NCI-H345 (cell line): ENCODE results near the gene NRXN3.

ENCODE experiments used
- DNase-seq: peaks from one replicate; lab custom pipeline; 2025; lab: John Stamatoyannopoulos, UW

NRXN3 gene

DNA sequence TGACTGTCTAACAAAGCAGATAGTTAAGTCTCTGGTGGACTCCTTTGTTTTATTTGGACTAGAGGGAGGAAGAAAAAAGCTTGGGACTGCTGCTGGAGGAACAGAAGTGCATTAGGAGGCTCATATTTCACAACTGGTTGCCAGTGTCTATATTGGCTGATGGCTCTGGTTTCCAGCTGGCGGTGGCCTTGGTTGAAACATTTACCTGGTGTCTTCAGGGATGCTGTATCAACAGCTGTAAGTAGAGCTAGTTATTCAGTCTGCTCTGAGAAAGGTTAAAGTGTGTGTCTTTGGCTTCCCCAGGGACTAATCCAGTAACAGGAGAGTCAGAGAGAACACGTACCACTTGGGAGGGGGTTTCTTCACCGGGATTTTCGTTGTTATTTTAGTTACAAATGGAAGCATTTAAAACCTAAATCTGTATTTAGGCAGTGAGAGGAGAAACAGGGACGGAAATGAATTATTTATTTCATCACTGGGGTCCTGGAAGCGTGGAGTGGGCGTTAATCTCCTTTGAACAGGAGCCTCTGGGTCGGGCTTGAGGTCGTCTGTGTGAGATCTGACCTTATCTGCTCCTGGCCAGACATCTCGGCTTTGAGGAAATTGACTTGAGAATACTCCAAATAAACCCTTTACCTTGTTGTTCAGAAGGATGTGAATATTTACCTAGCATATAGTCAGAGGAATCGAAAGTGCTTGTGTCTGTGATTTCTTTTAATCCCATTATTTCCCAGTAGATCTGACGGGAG, 149.9 kb downstream of the NRXN3 start:
- peak; percentile 62 for DNase-seq

DNA sequence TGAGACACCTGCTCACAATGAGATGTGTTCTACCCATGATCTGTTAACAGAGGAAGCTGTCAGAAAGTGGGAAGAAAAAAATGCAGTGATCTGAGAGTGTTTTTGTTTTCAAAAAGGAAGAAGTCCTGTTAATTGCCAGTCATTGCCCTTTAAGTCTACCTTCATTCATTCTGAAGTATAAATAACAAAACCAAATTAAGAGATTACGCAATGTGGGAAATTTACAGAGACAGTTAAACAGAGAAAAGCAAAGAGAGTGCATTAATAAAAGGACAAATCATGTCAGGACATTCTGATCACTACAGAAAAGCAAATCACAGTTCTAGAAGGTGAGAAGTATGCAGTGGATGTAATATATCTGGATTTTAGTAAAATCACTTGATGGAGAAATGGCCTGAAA, 154.2 kb downstream of the NRXN3 start:
- no peak for DNase-seq

DNA sequence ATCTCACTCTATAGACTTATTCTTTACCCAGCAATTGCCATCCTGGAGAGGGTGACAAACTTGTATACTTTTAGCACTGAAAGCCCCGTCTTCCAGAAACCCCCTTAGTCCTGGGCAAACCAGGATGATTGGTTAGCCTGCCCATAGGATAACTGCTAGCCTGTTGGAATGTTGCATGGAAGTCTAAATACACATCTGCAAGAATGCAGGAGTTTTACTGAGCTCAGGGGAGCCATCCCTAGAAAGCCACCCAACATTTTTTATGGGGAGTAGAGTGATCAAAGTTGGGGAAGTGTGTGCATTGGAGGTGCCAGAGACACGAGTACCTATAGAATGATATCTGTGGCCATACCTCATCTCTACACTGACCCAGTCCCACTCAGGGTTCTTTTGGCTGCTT, 155.7 kb downstream of the NRXN3 start:
- DNase-seq: no peak

DNA sequence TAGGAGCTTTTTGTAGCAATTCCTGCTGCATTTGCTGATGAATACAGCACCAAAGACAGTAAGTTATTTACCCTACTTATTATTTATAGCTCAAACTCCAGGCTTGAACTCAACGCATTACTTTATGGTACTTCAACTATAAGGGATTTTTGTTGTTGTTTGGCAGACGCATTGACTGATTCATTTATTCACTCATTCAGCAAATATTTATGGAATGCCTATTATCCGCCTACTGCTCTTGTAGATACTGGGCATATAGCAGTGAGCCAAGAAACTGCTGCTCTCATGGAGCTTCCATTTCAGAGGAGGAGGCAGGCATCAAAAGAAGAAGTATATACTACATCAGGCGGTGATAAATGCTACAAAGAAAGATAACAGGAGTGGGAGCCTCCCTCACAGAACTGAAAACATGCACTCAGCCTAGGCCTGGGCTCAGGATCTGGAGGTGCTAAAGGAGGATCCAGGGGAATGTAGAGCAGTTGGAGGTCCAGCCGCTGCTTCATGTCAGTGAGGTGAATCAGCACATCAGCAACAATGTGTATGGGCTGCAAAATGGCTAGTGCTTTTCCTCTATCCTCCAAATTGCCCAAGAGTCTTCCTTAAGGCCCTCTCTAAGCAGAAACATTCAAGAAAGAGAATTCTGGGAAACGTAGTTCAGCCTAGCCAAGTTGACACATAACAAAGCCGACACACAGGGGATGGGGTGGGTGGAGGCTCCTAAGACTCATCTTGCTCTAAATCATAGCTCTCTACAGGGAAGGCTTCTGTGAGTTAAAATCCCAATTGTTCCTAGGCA, 157.5 kb downstream of the NRXN3 start:
- DNase-seq: no peak

DNA sequence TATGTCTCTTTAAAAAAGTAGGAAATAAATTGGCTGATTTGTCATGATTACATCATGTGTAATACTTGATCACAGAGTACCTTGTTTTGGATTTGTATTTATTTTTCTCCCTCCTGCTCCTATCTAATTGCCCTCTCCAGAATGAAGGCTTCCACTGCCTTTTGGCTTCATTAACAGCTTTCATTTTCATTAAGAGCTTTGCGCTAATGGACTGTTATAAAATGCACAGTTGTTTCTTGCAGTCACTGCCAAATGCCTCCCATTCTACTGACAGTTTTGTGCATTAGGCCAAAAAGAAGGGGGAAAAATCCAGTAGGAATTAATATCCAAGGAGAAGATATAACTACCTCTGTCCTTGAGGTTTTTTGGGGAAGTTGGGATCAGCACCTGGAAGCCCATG, 159.2 kb downstream of the NRXN3 start:
- no peak for DNase-seq

DNA sequence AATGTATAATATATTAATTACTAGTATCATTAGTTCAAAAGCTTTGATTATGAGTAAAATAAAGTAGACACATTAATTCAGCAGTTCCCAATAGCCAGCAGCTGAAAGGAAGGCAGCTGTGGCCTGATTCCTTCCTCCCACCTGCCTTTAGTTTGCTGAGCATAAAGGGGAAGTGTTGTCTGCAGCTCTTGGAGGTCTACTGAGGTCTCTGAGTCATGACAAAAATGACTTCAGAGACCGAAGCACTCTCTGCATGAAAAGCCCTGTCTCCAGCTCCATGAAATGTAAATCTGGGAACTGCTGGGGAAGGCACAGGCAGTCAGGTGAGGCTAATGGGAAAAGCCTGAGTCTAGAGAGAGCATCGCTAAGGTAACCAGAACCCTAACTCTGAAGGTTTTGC, 165.4 kb downstream of the NRXN3 start:
- no peak for DNase-seq

DNA sequence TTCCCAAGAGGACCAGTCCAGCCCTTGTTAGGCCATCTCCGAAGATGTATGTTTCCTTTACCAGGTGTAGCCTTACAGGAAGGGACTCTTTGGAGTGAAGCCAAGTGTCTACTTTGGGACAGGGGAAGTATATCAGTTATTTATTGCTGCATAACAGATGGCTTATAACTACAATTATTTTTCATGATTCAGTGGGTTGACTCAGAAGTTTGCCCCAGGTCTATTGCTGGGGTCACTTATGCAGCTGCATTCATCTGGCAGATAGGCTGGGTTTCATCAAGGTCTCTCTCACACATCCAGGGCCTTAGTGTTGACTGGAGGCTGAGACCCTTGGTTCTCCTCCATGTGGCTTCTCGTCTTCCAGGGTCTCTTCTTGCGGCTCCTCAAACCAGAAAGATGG, 170.1 kb downstream of the NRXN3 start:
- no peak for DNase-seq

DNA sequence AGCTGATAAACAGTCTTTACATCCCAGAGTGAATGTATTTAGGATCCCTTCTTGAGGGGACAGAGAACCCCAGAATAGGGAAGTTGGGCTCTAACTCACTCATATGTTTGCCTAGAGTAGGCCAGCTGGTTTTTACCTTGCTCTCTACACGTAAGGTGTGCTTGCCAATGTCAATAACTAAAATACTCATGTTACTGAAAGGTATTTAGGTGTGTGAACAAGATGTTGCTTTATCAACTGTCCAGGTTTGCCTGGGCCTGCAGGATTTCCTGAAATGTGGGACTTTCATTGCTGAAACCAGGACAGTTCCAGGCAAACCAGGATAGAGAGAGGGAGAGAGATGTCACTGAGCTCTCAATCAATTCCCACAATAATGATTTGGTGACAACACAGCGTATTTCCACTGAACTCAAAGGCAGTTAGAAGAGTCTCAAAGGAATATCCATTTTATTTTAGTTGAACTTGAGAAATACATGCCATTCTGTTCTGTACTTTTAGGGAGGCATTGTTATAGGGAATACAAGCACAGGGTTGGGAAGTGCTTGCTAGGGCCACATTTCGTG, 171.7 kb downstream of the NRXN3 start:
- DNase-seq: peak; percentile 68

DNA sequence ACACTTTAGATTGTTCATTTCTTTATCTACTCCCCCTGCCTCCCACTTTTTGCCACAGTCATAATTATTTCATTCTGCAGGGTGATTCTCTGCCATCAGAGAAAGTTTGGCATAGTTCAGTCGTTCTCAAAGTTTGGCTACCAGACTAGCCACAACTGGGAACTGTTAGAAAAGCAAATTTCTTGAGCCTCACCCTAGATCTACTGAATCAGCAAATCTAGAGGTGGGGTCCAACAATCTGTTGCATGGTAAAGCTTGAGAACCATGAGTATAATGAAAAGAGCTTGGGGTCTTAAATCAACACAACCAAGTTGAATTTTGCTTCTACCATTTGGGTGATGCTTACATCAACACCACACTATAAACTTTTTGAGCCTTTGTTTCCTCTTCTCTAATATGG, 172.7 kb downstream of the NRXN3 start:
- DNase-seq: no peak

DNA sequence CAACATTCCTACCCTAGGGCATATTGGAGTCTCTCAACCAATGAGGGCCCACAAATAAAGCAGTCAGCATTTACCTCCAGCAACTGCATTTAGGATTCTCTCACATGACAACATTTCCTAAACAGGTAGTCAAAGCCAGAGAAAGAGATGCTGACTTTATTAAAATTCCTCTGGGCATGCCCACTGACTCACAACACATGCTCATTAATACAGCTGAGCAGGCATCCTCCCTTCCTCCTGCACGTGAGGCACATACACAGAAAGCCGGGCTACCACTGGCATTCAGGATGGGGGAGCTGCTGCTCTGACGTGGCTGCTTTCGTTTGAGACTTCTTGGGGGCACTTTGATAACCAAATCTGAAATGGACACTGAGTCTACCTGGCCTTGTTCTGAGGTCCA, 174.1 kb downstream of the NRXN3 start:
- no peak for DNase-seq

DNA sequence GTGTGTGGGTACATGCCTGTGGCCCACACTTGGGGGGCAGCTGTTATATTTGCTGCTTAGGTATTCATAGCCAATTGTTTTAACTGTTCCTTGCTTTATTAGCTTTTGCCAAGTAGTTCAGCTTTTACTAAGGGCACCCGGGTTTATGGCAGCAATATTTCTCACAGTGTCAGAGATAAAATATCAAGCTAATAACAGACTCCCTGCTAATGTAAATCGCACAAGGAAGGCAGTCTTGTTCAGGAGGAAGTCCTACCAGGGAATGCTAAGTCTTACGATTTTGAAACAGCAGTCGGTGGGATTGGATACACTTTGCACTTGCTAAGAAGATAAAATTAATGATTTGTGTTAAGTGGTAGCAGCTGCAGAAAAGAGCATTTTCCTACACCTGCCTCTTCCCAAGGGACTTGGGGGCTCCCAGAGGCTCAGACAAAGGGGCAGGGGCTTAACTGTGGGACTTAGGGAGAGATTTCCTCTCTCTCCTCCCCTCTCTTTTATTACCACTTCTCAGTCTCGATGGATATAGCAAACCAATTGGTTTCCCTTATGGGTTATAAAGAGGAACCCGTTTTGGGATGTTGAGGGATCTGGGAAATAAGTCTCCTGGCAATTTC, 175.1 kb downstream of the NRXN3 start:
- DNase-seq: peak; percentile 60

DNA sequence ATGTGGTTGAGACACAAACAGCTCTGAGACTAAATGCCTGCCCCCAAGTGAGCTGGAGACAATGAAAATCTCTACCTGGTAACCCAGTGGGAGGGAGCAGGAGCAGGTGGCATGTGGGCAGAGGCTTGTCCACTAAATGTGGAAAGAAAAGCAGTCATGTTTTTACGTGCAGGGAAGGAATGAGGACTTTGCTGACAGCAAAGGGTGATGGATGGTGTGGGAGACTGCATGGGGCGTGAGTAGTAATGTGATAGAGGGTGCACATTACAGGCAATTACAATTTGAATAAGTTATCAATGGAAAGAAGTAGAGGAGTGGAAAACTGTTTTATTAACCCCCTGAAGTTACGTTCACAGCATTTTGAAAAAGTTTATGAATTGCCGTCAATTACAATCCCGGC, 176.6 kb downstream of the NRXN3 start:
- DNase-seq: peak; percentile 87

DNA sequence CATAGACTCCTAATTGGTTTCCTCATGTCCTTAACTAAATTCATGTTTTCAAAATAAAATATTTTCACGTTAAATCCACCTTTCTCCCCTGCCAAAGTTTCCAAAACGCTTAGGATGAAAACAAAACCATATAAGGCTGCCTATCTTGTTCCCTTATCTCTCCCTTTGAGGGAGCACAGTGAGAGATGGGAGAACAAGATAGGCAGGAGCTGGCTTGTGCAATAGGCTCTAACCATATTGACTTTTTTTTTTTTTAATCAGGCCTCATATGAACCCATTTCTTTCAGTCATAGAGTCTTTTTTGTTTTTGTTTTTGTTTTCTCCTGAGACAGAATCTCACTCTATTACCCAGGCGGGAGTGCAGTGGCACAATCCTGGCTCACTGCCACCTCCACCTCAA, 184.9 kb downstream of the NRXN3 start:
- no peak for DNase-seq

DNA sequence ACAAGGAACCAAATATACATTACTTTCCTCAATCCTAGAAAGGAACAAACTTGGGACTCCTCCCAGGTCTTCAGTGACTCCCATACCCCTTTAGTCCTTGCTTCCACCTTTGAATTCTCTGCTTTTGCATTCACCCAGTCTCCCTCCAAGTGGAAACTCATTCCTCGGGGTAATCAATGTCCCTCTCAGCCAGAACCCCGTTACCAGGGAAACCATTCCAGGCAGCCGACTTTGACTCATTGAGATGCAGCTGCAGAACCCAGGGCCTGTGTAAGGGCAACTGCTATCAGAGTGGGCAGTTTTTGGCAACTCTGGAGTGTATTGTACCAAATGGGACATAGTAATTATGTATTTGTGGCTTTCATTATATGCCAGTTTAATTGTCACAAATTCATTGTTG, 186.2 kb downstream of the NRXN3 start:
- no peak for DNase-seq

DNA sequence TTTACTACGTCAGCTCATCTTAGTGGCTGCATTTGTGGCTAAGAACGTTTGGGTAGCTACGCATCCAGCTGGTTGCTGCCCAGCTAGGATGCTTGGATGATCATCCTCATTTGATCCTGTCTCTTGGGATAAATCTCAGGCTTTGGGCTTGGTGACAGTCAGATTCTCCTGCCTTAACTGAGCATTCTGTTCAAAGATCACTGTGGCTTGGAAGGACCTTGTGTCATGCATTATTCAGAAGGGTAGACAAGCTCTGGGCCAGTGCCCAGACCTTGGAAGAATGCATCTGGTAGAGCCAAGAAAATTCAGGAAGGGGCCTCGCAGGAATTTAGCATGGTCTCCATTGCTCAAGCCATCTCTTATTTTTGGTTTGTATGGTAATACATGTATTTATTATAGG, 188.4 kb downstream of the NRXN3 start:
- DNase-seq: no peak

DNA sequence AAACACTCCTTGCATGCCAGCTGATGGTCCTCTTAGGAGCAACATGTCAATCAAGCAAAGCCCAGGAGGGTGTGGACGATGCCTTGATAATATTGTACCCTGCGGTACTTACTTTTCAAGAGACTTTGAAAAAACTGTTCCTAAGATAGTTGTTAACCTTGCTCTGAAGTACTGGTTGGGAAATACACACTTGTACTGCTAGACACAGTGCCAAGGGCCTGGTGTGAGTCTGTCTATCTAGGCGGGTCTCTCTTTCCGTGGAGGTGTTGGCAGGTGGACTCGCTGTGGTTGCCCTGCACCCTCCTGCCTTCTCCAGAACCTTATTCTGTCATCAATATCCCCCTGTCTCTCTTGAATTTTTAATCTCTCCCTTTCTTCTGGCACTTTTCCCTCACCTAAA, 189.4 kb downstream of the NRXN3 start:
- no peak for DNase-seq

DNA sequence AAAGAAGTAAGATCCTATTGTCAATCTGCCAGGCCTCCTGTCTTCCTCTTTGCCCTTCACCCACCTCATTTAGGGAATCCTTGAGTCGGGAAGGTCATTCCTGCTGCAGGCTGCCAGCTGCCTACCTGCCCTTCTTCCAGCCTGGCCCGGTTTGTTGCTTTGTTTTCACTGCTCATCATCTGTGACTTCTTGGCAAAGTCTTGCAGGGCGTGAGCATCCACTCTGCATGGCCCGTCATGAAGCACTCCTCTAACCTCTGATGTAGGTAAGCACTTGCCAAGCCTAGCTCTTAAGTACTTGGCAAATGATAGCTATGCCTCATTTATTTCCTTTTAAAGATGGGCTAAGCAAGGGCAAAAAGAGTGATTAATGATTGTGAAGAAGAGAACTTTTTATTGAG, 192.8 kb downstream of the NRXN3 start:
- DNase-seq: peak; percentile 56

DNA sequence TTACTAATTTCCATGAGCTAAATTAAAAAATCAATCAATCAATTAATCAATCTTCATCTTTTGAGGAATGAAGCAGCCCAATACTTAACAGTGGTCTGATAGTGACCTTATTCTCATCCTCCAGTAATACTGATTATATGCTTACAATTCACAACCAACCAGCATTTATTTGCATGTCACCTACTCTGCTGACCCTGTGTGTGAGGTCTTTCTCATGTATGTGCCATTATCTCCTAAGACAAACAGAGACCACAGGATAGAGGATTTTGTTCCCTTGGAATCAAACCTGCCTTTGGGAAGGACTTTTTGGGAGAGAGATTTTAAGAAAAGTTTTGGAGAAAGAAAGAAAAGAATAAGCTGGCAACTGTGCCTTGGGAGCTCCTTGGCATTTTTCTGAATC, 197.2 kb downstream of the NRXN3 start:
- DNase-seq: no peak

DNA sequence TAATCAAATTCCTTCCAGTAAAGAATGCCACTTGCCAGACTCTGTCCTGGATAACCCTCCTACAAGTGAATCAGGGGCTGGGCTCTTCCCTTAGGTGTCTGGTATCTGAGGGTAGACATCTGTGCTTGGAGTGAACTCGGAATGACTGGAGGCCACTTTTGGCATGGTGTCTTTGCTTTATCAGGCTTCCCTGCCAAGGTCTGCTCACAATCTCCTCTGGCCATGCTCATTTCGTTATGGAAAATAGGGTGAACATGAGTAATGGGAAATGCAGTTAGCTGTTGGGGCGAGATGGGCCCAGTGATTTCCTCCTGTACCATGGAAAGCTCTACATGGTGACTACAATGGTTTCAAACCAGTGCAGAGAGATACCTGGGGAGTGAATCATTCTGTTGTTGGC, 212.9 kb downstream of the NRXN3 start:
- no peak for DNase-seq

DNA sequence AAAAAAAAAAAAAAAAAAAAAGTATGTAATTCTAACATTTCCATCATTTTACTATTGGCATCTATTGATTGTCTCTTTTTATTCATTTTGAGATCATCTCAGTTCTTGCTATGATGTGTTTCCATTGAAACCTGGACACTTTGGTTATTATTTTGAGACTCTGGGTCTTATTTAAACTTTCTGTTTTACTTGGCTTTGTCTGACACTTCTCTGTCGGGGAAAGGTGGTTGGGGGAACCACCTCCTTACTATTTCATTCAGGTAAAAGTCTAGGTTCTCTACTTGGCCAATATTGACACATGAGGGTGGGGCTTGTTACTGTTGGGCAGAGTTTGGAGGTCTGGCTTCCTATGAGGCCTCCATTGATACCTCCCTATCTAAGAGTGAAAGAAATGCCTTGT, 228.0 kb downstream of the NRXN3 start:
- DNase-seq: no peak

DNA sequence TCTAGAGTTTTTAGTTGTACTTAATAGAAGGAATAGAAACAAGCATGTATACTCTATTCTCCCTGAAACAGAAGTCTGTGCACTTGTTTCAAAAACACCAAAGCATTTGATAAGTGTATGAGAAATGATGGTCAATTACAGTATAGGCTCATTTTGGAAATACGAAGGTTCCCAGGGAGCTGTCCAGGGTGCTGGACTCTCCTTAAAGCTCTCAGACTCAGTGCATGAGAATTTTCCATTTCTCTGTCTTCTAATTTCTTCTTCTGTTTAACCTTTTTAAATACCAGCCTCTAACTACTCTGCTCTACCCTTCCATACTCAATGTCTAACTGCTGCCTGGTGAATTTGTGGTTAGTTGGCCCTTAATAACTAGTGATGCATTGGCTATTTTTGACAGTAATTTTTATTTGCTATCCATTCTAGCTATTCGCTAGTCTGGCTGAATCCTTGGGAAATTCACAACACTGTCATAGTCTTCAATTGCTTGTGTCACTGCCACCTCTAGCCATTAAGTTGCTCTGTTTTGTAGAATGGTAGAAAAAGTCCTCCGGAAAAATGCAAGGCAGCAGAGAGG, 229.2 kb downstream of the NRXN3 start:
- no peak for DNase-seq

DNA sequence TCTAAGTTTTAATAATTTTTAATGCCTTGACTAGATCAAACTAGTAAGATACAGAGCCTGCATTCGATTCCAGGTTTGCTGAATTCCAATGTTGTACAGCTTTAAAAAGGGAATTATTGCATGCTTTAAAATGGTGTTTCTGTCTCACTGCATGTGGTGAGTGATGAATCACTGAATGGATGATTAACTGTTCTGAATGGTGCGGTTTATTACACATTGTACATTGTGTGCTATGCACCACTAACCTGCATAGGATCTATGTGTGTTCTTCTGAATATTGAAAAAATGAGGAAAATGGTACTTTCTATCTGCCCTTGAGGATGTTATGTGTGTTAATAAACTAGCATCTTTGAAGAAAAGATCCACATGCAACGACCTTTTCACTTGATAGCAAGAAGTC, 231.7 kb downstream of the NRXN3 start:
- DNase-seq: no peak
